Mucosa of descending colon (tissue), 3 donors: ENCODE measurements around the gene CSNK1A1. TPM values are rescaled to one million over a fixed set of nuclear protein-coding genes. Genes with fewer than 3 reads are reported as not detected.
A peak's percentile ranks its signal among the peaks of the same experiment; 100 is the strongest.
"Not testable (repeated sequence)": the region's sequence is repeated elsewhere in the genome, so short reads cannot be mapped to it uniquely, and the experiment has no call there.

Source experiments
- ATAC-seq: fragments of 200-7000 bp; cut with Tn5 transposase; one replicate; pipeline ENCODE4 v1.9.1; 2020; ENCODE audit warnings: mild to moderate bottlenecking, moderate library complexity
- DNase-seq, 3 donors: peaks; one replicate each; pipeline ENCODE4 v3.0.0-alpha.2; 2020
- H3K36me3 ChIP-seq: fragments of 200-600 bp; one replicate; pipeline ENCODE4 v1.8.0; 2021; ENCODE audit warnings: low read depth, mild to moderate bottlenecking
- H3K4me1 ChIP-seq: fragments of 200-600 bp; one replicate; pipeline ENCODE4 v1.8.0; 2021; ENCODE audit warnings: low read depth, mild to moderate bottlenecking
- H3K4me3 ChIP-seq: fragments of 200-600 bp; one replicate; pipeline ENCODE4 v1.8.0; 2021; ENCODE audit warnings: mild to moderate bottlenecking
- H3K9me3 ChIP-seq: fragments of 200-600 bp; one replicate; pipeline ENCODE4 v1.8.0; 2021; ENCODE audit warnings: mild to moderate bottlenecking
- intact Hi-C, 2 donors: fragments of 100-400 bp; cut with DNase I in 1 of 2; cut with micrococcal nuclease in 1 of 2; formaldehyde crosslinking; loops; one replicate each; pipeline versions ENCODE4 v1.11.0 to v1.11.1; 2022; cut with DNase I, micrococcal nuclease
- total RNA-seq, 3 donors: library from RNA; stranded (reverse); fragmentation: NEBNext Ultra II Directional in 2 of 3; extraction: Animal tissue kit (Norgen Biotek cat#: 25700) in 2 of 3; gene quantifications; one replicate each; pipeline versions ENCODE4 v1.2.1 to v1.2.4, GENCODE V29; 2021 to 2023
- TF ChIP-seq, protein P1 (sequence below): fragments of 200-600 bp; IDR thresholded peaks from one replicate; pipeline ENCODE4 v1.8.0; 2022; ENCODE audit warnings: antibody characterized with exemption, mild to moderate bottlenecking
- donor health status: DM: no; HTN: no; CAD: no; lungs with moderate emphysema.
- donor health status: DM: no; HTN: no; CAD: no.
- donor health status: DM: no; HTN: yes; CAD: no.

CSNK1A1 gene
- total RNA-seq, 3 donors from 2014 or later = 200 to 233 (median 224) TPM

DNA sequence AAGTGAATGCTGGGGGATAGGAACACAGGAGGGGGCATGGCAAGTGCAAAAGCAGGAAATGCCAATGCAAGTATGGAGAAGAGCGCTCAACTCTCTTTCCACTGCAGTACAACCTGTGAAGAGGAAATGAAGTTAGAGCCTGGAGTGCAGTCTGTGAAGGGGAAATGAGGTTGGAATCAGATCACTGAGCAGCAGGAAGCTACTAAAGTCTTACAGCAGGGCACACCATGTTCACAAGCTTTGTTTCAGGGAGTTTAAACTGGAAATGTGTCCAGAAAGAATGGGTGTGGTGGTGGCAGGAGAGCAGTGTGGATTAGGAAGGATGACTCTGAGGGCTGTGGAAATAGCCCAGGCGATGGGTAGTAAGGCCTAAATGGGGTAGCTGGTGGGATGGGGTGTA lies 45.5 kb upstream of the CSNK1A1 start:
- no peaks in the 10 kb centered on the region for H3K36me3 ChIP-seq
- intact Hi-C loops = no loop called here
- H3K4me1 ChIP-seq = no peaks in the 10 kb centered on the region
- TF ChIP-seq, protein P1, sequence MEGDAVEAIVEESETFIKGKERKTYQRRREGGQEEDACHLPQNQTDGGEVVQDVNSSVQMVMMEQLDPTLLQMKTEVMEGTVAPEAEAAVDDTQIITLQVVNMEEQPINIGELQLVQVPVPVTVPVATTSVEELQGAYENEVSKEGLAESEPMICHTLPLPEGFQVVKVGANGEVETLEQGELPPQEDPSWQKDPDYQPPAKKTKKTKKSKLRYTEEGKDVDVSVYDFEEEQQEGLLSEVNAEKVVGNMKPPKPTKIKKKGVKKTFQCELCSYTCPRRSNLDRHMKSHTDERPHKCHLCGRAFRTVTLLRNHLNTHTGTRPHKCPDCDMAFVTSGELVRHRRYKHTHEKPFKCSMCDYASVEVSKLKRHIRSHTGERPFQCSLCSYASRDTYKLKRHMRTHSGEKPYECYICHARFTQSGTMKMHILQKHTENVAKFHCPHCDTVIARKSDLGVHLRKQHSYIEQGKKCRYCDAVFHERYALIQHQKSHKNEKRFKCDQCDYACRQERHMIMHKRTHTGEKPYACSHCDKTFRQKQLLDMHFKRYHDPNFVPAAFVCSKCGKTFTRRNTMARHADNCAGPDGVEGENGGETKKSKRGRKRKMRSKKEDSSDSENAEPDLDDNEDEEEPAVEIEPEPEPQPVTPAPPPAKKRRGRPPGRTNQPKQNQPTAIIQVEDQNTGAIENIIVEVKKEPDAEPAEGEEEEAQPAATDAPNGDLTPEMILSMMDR = no peak
- H3K9me3 ChIP-seq = no peaks in the 10 kb centered on the region
- H3K4me3 ChIP-seq = no peak overlapping the region
- ATAC-seq (peak; percentile 79), DNase-seq (no peak)

GRCh38 chr5:149595105-149595504 lies 43.9 kb upstream of the CSNK1A1 start:
- DNase-seq, ATAC-seq, H3K36me3 ChIP-seq, H3K4me1 ChIP-seq, H3K9me3 ChIP-seq, H3K4me3 ChIP-seq, intact Hi-C loops: not testable (repeated sequence)

DNA sequence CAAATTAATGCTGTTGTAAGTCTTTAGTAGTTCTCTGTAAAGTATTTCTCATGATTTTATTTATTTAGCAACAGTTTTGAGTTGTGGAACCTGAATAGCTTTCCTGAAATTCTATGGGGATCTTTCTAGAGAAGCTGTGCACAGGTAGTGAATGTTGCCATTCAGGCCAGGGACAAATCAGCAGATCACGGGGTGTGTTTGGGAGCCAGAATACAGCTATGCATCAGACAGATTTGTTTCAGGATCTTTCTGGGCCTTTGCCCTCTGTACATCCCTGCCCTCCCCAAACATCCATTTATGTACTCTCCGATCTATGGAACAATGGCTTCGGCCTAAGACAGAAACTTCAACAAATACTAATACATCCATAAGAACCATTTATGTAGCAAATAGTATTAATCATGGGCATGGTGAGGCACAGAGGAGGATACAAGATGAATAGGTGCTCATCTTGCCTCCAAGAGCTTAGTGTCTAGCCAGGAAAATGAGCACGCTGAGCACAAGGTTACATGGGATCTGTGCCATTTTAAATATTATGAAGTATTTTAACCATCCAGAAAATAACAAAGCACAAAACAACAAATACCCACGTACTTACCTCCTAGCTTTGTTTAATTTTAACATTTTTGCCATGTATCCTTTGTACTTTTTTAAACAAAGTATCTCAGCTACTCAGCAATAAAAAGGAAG lies 43.1 kb upstream of the CSNK1A1 start:
- Histone ChIP-seq H3K36me3 (no peaks in the 10 kb centered on the region), H3K9me3 (no peaks in the 10 kb centered on the region), H3K4me1 (no peaks in the 10 kb centered on the region), H3K4me3 (no peak overlapping the region)
- TF ChIP-seq, protein P1 = no peak
- ATAC-seq = no peak
- intact Hi-C loops = no loop called here
- DNase-seq = no peak

- intact Hi-C loops = no loop called here
- TF ChIP-seq, protein P1 = no peak
- no peaks in the 10 kb centered on the region for H3K36me3 ChIP-seq
These were observed 42.1 kb upstream of the CSNK1A1 start for GRCh38 chr5:149593370-149593769.

DNA sequence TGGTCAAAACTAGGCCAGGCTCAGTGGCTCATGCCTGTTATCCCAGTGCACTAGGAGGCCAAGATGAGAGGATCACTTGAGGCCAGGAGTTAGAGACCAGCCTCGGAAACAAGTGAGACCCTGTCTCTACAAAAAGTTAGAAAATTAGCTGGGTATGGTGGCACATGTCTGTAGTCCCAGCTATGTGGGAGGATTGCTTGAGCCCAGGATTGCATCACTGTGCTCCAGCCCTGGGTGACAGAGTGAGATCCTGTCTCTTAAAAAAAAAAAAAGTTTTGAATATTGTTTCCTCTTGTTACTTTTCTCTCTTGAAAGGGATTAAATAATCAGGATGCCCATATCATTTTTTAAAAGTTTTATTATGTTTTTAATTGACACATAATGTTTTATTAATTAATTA lies 37.7 kb upstream of the CSNK1A1 start:
- TF ChIP-seq, protein P1 = no peak
- no peak for ATAC-seq
- no peak overlapping the region for H3K4me3 ChIP-seq
- no peaks in the 10 kb centered on the region for H3K9me3 ChIP-seq
- no peaks in the 10 kb centered on the region for H3K36me3 ChIP-seq
- intact Hi-C loops = no loop called here
- DNase-seq = no peak
- peaks cover 4% of the 10 kb centered on the region for H3K4me1 ChIP-seq

More at GRCh38 chr5:149593370-149593769, 42.1 kb upstream of the CSNK1A1 start:
- no peaks in the 10 kb centered on the region for H3K9me3 ChIP-seq
- H3K4me3 ChIP-seq = no peak overlapping the region
- ATAC-seq = no peak
- no peak for DNase-seq
- H3K4me1 ChIP-seq = no peaks in the 10 kb centered on the region

- Histone ChIP-seq H3K4me3 (no peak overlapping the region), H3K9me3 (no peaks in the 10 kb centered on the region), H3K4me1 (peaks cover 19% of the 10 kb centered on the region), H3K36me3 (no peaks in the 10 kb centered on the region)
- intact Hi-C loops = no loop called here
- TF ChIP-seq, protein P1 = no peak
- ATAC-seq (peak; percentile 50), DNase-seq (no peak)
These were observed 35.6 kb upstream of the CSNK1A1 start for GRCh38 chr5:149586708-149587318.
